ENCODE results near the gene PKMYT1.
A peak's percentile ranks its signal among the peaks of the same experiment; 100 is the strongest.

The PKMYT1 gene

GRCh38 chr16:2979669-2980226, 498 bp downstream of the PKMYT1 start:
- CTCF ChIA-PET, result interaction anchor here (0.6 kb wide), 1 partner anchor 125 kb away, joined by 6 read pairs; no protein-coding TSS in a partner anchor
- TF ChIP-seq PKNOX1 (IDR thresholded peaks at IDR 0.05), result peak; percentile 93
- no peak for TF ChIP-seq FOXM1 (IDR thresholded peaks at IDR 0.05; ENCODE audit: borderline replicate concordance)
- DNase-seq (ENCODE audit: extremely low spot score), result peak; percentile 32
- POLR2A ChIA-PET, result interaction anchor here (0.6 to 3.5 kb wide), 24 partner anchors 8 to 112 kb away, joined by 3 to 40 read pairs (median 4); partner anchors contain the start of genes FLYWCH2, KREMEN2, PAQR4 and TNFRSF12A

- ChIA-PET POLR2A (interaction anchor here (1.0 to 3.9 kb wide), 3 partner anchors 13 to 45 kb away, joined by 3 to 10 read pairs (median 6); partner anchors contain the start of genes KREMEN2 and TNFRSF12A), CTCF (no interaction called here)
- no peak for TF ChIP-seq ZNF384 (IDR thresholded peaks at IDR 0.05)
- TF ChIP-seq L3MBTL2 (conservative IDR thresholded peaks at IDR 0.05), result no peak
- TF ChIP-seq FOXA1 (IDR thresholded peaks at IDR 0.05), result no peak
- TF ChIP-seq TARDBP (IDR thresholded peaks at IDR 0.05), result no peak
- no peak for TF ChIP-seq PKNOX1 (IDR thresholded peaks at IDR 0.05)
- no peak for DNase-seq (ENCODE audit: extremely low spot score)
Observed at GRCh38 chr16:2977440-2977839, 2.8 kb downstream of the PKMYT1 start.

GRCh38 chr16:2976673-2977072, 3.6 kb downstream of the PKMYT1 start:
- TF ChIP-seq NFRKB (IDR thresholded peaks at IDR 0.05), result no peak
- TF ChIP-seq FOXA1 (IDR thresholded peaks at IDR 0.05), result no peak
- TF ChIP-seq SUZ12 (IDR thresholded peaks at IDR 0.05), result no peak
- no peak for TF ChIP-seq LEF1 (IDR thresholded peaks at IDR 0.05; ENCODE audit: borderline replicate concordance)
- TF ChIP-seq BHLHE40 (IDR thresholded peaks at IDR 0.05; ENCODE audit: borderline replicate concordance), result no peak
- TF ChIP-seq FOXK2 (IDR thresholded peaks at IDR 0.05), result no peak
- no peak for TF ChIP-seq FOXM1 (IDR thresholded peaks at IDR 0.05; ENCODE audit: borderline replicate concordance)
- no peak for TF ChIP-seq CTBP1 (IDR thresholded peaks at IDR 0.05; ENCODE audit: borderline replicate concordance)
- TF ChIP-seq PKNOX1 (IDR thresholded peaks at IDR 0.05), result no peak
- no peak for TF ChIP-seq ARNT (IDR thresholded peaks at IDR 0.05)
- TF ChIP-seq HDGF (IDR thresholded peaks at IDR 0.05; ENCODE audit: borderline replicate concordance), result no peak
- no peak for TF ChIP-seq TARDBP (IDR thresholded peaks at IDR 0.05)
- no peak for TF ChIP-seq SP1 (IDR thresholded peaks at IDR 0.05)
- TF ChIP-seq L3MBTL2 (conservative IDR thresholded peaks at IDR 0.05), result no peak
- no peak for DNase-seq (ENCODE audit: extremely low spot score)
- POLR2A ChIA-PET, result interaction anchor here (0.8 to 3.9 kb wide), 2 partner anchors 12 to 44 kb away, joined by 3 to 10 read pairs; partner anchors contain the start of gene KREMEN2
- CTCF ChIA-PET, result no interaction called here

- no peak for DNase-seq (ENCODE audit: extremely low spot score)
- CTCF ChIA-PET, result no interaction called here
- TF ChIP-seq LEF1 (IDR thresholded peaks at IDR 0.05; ENCODE audit: borderline replicate concordance) (no peak), HDGF (IDR thresholded peaks at IDR 0.05; ENCODE audit: borderline replicate concordance) (no peak), PKNOX1 (IDR thresholded peaks at IDR 0.05) (no peak), ZNF384 (IDR thresholded peaks at IDR 0.05) (no peak), FOXM1 (IDR thresholded peaks at IDR 0.05; ENCODE audit: borderline replicate concordance) (no peak), FOXA1 (IDR thresholded peaks at IDR 0.05) (no peak), BHLHE40 (IDR thresholded peaks at IDR 0.05; ENCODE audit: borderline replicate concordance) (no peak), SP1 (IDR thresholded peaks at IDR 0.05) (no peak), L3MBTL2 (conservative IDR thresholded peaks at IDR 0.05) (no peak), SUZ12 (IDR thresholded peaks at IDR 0.05) (no peak), TARDBP (IDR thresholded peaks at IDR 0.05) (no peak), ELF4 (IDR thresholded peaks at IDR 0.05) (no peak), NFRKB (IDR thresholded peaks at IDR 0.05) (no peak), CTBP1 (IDR thresholded peaks at IDR 0.05; ENCODE audit: borderline replicate concordance) (no peak), ARNT (IDR thresholded peaks at IDR 0.05) (no peak), FOXK2 (IDR thresholded peaks at IDR 0.05) (no peak)
- POLR2A ChIA-PET, result interaction anchor here (0.8 to 3.9 kb wide), 2 partner anchors 12 to 44 kb away, joined by 3 to 10 read pairs; partner anchors contain the start of gene KREMEN2
Observed at GRCh38 chr16:2976201-2976600, 4.0 kb downstream of the PKMYT1 start.

- POLR2A ChIA-PET, result interaction anchor here (3.9 kb wide), 1 partner anchor 11 kb away, joined by 10 read pairs; the partner anchor contains the start of gene KREMEN2
- CTCF ChIA-PET, result no interaction called here
- no peak for DNase-seq (ENCODE audit: extremely low spot score)
- TF ChIP-seq FOXA1 (IDR thresholded peaks at IDR 0.05) (no peak), BHLHE40 (IDR thresholded peaks at IDR 0.05; ENCODE audit: borderline replicate concordance) (no peak), HDGF (IDR thresholded peaks at IDR 0.05; ENCODE audit: borderline replicate concordance) (no peak), SP1 (IDR thresholded peaks at IDR 0.05) (no peak), NFRKB (IDR thresholded peaks at IDR 0.05) (no peak), TARDBP (IDR thresholded peaks at IDR 0.05) (no peak), ARNT (IDR thresholded peaks at IDR 0.05) (no peak), PKNOX1 (IDR thresholded peaks at IDR 0.05) (no peak), ELF4 (IDR thresholded peaks at IDR 0.05) (no peak), L3MBTL2 (conservative IDR thresholded peaks at IDR 0.05) (no peak), ZNF384 (IDR thresholded peaks at IDR 0.05) (no peak)
Observed at GRCh38 chr16:2975161-2975795, 5.0 kb downstream of the PKMYT1 start.

Measured in HEK293T (cell line).